ENCODE results near the gene SOWAHA. TPM values are rescaled to one million over a fixed set of nuclear protein-coding genes. Genes with fewer than 3 reads are reported as not detected.

The SOWAHA gene
- total RNA-seq, 3 donors from 2014 or later = 11.6 to 44.5 (median 24.3) TPM

GRCh38 chr5:132772291-132773070 is 40.6 kb upstream of the SOWAHA start:
- TF ChIP-seq CTCF (IDR thresholded peaks at IDR 0.05) = no peak
- H3K9me3 ChIP-seq = no peaks in the 10 kb centered on the region
- no peaks in the 10 kb centered on the region for H3K36me3 ChIP-seq (ENCODE audit: low read depth)
- no peak for DNase-seq
- H3K4me3 ChIP-seq = no peak overlapping the region
- no peak for ATAC-seq
- intact Hi-C loops (cut with DNase I, micrococcal nuclease) = no loop called here
- peaks cover 15% of the 10 kb centered on the region for H3K4me1 ChIP-seq (ENCODE audit: low read depth)

- no peak overlapping the region for H3K4me3 ChIP-seq
- intact Hi-C loops (cut with DNase I, micrococcal nuclease) = no loop called here
- no peak for TF ChIP-seq CTCF (IDR thresholded peaks at IDR 0.05)
- ATAC-seq = no peak
- DNase-seq = no peak
- peaks cover 19% of the 10 kb centered on the region for H3K4me1 ChIP-seq (ENCODE audit: low read depth)
- H3K36me3 ChIP-seq (ENCODE audit: low read depth) = no peaks in the 10 kb centered on the region
- H3K9me3 ChIP-seq = no peaks in the 10 kb centered on the region
Measured at GRCh38 chr5:132773114-132773513, 40.0 kb upstream of the SOWAHA start.

- TF ChIP-seq CTCF (IDR thresholded peaks at IDR 0.05) = no peak
- no peaks in the 10 kb centered on the region for H3K9me3 ChIP-seq
- no peak for DNase-seq
- intact Hi-C loops (cut with DNase I, micrococcal nuclease) = no loop called here
- ATAC-seq = no peak
- H3K36me3 ChIP-seq (ENCODE audit: low read depth) = no peaks in the 10 kb centered on the region
- H3K4me1 ChIP-seq (ENCODE audit: low read depth) = peaks cover 20% of the 10 kb centered on the region
- H3K4me3 ChIP-seq = no peak overlapping the region
Measured at GRCh38 chr5:132773601-132774355, 39.3 kb upstream of the SOWAHA start.

- no peaks in the 10 kb centered on the region for H3K9me3 ChIP-seq
- H3K4me3 ChIP-seq = no peak overlapping the region
- TF ChIP-seq CTCF (IDR thresholded peaks at IDR 0.05) = no peak
- H3K36me3 ChIP-seq (ENCODE audit: low read depth) = no peaks in the 10 kb centered on the region
- H3K4me1 ChIP-seq (ENCODE audit: low read depth) = peaks cover 20% of the 10 kb centered on the region
- ATAC-seq (no peak), DNase-seq (no peak)
- intact Hi-C loops (cut with DNase I, micrococcal nuclease) = no loop called here
Measured at GRCh38 chr5:132774406-132774805, 38.7 kb upstream of the SOWAHA start.

- intact Hi-C loops (cut with DNase I, micrococcal nuclease) = no loop called here
- no peak for TF ChIP-seq CTCF (IDR thresholded peaks at IDR 0.05)
- no peak overlapping the region for H3K4me3 ChIP-seq
- peaks cover 20% of the 10 kb centered on the region for H3K4me1 ChIP-seq (ENCODE audit: low read depth)
- H3K36me3 ChIP-seq (ENCODE audit: low read depth) = no peaks in the 10 kb centered on the region
- DNase-seq (no peak), ATAC-seq (peak; percentile 34)
- no peaks in the 10 kb centered on the region for H3K9me3 ChIP-seq
Measured at GRCh38 chr5:132774896-132775295, 38.2 kb upstream of the SOWAHA start.

All from mucosa of descending colon (tissue), 3 donors.